ENCODE measurements around the gene VAX1.
A peak's percentile ranks its signal among the peaks of the same experiment; 100 is the strongest.

Gene VAX1

GRCh38 chr10:117163954-117164548 is 26.0 kb upstream of the VAX1 start:
- no peak for DNase-seq

DNA sequence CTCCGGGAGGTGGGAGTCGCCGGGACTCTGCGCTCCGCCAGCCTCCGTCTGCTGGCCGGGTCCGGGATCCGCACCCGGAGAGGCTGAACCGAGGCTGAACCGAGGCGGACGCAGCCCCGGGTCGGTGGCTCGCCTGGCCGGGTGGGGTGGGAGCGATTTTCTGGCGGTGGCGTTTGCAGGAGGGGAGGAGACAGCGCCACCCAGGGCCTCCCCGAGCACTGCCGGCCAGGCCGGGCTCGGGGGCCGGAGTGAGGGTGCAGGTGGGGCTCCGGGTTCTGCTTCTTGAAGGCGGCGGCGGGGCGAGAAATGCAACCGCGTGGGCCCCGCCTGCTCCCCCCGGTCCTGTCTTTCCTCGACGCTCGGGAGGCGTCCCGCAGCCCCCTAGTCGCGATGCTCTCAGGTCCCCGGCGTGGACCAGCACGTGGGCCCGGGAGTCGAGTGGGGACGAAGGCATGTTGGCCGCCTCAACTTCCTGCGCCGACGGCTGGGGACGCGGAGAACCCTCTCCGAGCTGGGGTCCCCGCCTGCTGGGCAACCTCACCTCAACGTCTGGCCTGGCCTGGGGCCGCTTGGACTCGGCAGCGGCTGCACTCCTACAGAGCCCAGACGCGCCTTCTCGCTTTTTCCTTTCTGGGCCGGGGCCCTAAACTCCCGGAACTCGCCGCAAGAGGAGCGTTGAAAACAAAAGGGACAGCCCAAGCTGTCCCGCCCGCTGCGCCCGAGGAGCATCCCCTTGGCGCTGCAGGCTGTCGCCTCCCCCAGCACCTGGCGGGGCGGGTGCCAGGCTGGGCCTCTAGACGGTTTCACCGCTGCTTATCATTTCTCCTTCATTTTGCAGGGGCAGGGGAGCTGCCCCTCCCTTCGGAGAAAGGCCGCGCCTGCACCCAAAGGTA is 25.2 kb upstream of the VAX1 start:
- no peak for DNase-seq

DNA sequence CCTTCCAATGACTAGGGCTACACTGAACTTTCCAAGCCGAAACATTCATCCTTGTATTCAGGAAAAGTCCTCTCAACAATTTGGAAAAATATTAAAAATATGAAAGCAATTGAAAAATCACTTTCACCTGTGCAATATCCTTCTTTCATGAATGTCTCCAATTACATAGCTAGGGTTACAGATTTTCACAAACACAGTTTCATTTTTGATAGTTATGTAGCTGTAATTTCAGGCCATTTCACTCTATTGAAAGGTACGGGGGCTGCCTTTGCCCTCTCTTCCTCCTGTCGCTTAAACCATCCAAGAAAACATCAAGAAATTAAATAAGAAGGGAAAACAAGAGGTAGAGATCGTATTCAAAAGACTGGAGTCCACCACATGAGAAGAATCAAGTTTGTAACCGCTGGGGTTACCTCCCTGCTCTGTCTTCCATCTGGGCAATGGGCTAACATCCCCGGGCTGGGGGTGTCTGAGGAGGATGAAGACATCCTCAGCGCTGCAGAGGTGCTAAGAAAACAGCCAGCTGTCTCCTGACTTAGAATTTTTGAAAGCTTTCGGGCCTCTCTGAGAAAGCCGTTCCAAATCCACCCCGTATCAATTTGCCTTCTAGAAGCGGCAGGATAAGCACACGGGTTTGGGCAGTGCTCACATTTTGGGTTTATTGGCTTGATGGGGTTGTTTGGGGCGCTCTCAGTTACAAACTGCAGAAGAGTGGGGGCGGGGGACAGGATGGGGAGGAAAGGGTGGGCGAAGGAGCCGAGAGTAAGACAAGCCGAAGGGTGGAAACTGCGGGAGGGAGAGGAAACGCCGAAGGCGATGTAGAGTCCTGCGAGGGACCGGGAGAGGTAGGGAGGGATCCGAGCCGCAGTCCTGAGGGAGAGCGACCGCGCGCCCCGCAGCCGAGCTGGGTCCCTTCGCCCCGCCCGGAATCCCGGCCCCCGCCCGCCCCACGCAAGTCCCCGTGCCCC is 24.3 kb upstream of the VAX1 start:
- DNase-seq = no peak

GRCh38 chr10:117161386-117162033 is 23.4 kb upstream of the VAX1 start:
- DNase-seq = no peak

GRCh38 chr10:117160567-117160966 is 22.5 kb upstream of the VAX1 start:
- DNase-seq = no peak

- DNase-seq = no peak
These were observed 21.3 kb upstream of the VAX1 start for GRCh38 chr10:117159390-117159789.

- DNase-seq = no peak
These were observed 20.2 kb upstream of the VAX1 start for GRCh38 chr10:117158297-117158696.

DNA sequence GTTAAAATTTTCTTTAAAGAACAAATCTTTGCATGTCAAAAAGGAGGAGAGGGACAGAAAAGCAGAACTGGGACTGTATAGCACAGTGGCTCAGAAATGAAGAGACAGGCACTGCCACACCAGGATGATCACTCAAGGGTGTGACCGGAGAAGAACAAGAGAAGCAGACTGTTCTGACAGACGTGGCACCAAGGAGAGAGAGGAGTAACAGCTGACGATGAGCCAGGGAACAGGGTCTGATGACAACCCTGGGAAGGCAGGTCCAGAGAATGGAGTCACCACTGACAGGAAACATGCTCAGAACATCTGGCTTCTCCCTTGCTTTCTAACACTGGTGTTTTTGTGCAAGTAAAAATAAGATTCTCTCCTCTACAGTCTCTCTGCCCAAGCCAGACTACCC is 14.6 kb upstream of the VAX1 start:
- DNase-seq = no peak

- no peak for DNase-seq
These were observed 10.2 kb upstream of the VAX1 start for GRCh38 chr10:117148284-117148683.

DNA sequence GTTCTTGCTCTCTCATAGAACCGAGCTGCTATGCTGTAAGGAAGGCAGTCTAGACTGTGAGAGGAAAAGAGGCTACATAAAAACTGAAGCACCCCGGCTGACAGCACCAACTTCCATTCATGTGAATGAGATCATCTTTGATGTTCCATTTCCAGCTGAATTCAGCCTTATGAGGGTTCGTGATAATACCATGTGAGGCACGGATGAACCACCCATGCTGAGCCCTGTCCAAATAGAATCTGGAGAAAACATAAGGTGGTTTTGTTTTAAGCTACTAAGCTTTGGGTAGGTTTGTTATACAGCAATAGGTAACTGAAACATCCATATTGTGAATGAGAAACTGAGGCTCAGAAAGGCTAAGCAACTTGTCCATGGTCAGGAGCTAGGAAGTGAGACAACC is 6.9 kb upstream of the VAX1 start:
- DNase-seq = no peak

DNA sequence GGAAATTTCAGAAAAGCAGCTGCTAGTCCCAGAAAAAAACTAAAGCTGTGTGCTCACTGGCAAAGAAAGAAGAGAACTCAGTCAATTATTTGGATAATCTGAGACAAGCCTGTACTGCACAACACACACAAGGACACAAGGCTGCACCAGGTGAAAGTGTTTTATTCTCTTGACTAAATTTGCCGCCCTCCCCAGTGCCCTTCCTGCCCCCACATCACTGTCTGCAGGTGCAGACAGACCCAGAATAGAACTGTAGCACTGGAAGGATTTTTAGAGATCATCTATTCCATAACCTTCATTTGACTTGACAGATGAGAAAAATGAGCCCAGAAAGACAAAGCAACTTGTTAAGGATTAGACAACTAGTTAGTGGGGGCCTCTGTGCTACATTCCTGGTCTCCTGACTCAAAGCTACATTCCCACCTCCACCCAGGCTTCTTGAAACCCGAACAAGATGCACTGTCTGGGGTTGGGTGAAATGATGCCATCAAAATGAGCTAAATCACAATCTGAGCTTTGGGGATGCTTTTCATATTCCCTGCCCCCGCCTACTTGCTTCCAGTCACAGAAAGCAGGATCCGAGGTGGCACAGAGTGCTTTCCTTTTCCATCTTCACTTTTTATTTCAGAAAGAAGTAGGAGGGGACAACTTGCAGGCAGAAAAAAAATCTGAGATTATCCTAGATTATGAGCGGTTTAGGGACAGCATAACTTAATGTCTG is 5.2 kb upstream of the VAX1 start:
- DNase-seq = no peak

DNA sequence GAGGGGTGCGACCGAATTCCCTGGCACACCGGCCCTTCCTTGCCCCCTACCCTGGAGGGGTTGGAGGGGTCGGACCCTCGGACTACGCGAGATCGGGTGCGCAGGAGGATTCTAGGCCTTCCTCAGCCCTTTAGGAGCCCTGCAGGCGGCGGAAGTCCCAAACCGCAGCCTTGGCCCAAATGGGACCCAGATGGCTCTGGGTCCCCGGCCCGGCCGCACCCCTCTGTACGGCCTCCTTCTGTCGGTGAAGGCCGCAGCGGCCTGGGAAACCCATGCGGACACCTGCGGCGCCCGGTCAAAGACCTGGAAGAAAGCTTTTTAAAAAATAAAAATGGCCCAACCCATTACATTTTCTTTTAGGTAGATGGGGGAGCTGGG is 2.4 kb upstream of the VAX1 start:
- no peak for DNase-seq

- no peak for DNase-seq
These were observed 1.8 kb upstream of the VAX1 start for GRCh38 chr10:117139581-117140524.

- DNase-seq = no peak
These were observed 939 bp upstream of the VAX1 start for GRCh38 chr10:117138838-117139580.

DNA sequence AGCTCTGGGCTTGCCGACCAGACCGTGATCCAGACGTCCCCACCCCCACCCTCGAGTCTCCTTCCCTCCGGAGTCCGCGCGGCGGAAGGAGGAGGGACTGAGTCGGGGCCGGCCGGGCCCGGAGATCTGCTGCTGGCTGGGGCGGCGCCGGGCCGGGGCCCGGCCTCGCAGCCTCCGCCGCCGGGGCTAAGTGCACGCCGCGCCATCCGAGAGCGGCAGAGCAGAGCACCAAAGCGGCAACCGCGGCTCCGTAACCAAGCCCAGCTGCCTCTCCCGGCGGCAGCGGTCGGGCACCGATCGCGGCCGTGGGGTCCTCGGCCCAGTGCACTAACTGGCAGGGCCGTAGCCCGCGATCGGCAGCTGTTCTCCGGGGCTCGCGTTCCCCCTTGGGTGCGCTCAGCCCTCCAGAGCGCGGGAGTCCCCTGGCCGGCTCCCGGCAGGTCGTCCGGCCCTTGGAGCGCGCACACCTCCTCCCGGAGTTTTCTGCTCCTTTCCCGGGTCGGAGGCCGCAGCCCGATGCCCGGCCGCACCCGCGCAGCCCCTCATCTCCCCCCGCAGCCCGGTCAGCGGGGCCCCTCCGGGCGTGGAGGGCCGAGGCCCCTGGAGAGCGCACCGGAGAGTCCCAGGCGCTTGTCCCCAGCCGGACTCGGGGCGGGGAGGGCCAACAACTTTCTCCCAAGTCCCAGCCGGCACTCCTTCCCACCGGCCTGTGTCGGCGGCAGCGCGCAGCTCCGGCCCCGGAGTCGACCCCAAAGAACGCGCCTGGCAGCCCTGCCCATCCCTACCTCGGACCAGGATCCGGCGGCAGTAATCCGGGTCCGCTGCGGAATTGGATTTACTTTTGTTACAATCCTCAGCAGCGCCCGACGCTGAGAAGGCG is 799 bp downstream of the VAX1 start:
- DNase-seq = peak in 1 of 5 experiments; percentile 32

- DNase-seq = no peak
These were observed 1.6 kb downstream of the VAX1 start for GRCh38 chr10:117136391-117136975.

DNA sequence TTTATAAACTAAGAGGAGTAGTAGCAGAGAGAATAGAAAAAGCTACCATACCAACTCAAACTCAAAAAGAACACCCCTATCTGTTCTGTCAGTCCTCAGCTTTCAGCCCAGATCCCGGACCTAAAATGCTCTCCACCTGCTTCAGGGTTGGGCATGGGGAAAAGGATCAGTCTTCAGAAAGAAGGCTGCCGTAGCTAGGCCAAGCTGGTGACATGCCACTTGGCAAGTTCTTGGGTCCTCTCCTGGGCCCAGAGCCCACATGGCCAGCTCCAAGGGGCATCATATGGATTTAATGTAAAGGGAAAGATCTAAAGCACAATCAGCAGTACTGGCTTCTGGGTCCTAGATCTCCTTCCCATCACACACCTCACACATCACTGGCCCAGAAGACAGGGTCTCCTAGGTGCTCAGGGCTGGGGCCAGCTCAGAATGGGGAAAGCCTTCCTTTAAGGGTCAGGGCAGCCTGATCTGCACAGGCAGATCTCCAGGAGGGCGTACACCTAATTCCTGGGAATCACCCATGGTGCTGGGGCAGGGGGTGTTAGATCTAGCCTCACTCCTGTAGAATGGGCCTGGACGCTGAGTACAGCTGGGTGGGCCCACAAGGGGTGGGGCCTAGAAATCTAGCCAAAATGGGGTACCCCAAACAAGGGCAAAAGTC is 2.5 kb downstream of the VAX1 start:
- no peak for DNase-seq

- no peak for DNase-seq
These were observed 3.1 kb downstream of the VAX1 start for GRCh38 chr10:117135026-117135372.
